Renal cortex interstitium (tissue), 11 donors: Measurements from ENCODE around the gene IL22RA2. TPM values are rescaled to one million over a fixed set of nuclear protein-coding genes. Genes with fewer than 3 reads are reported as not detected.

Experiments
- DNase-seq, 11 donors: peaks; one replicate each; pipeline ENCODE4 v3.0.0-alpha.2; 2013; ENCODE audit warnings: low read depth in 9 of 11, low spot score in 4 of 11; ENCODE audit errors: extremely low read depth in 1 of 11
- polyA plus RNA-seq, 3 donors: library from polyadenylated mRNA; unstranded; fragments of 120-200 nt; gene quantifications; one replicate each; pipeline ENCODE4 v1.2.1, GENCODE V29; 2013; ENCODE audit not compliant: insufficient read length in 3 of 3

The IL22RA2 gene
- polyA plus RNA-seq, 3 donors = not detected

DNA sequence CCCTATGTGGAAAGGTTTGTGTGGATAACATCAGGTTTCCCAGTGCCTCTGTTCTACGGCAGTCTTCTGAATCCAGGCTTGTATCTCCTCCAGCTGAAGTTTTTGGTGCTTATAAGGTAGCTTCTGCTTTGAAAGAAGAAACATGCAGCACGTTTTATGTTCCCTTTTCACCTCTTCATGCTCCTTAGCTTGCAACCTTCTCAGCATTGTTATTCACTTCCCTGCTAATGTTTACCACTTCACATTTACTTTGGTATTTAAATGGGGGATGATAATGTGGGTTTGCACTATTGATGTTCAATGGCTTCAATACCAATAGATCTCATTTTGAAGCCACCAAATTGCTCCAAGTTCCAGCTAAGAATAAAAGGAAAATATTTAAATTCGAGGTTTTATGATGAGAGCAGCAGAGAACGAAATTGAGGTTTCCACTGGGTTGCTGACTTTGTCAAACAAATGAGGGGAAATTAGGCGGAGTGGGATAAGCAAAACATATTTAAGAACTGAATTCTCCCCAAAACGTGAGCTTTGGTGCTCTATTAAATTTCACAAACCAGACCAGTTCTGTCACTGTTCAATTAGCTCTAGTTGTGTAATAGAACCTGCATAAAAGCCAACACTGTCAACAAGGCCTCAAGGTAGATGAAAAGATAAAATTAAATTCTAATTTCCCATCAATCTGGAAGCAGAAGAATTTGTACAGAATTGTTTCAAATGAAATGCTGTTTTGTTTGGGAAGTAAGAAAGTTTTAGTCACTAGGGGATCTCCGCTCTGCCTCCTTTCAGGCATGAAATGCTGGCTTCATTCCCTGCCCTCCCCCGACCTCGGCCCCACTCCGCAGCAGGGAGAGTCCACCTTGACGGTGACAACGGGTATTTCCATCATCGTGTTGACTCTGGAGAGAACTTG is 1.4 kb downstream of the IL22RA2 start:
- DNase-seq = no peak

DNA sequence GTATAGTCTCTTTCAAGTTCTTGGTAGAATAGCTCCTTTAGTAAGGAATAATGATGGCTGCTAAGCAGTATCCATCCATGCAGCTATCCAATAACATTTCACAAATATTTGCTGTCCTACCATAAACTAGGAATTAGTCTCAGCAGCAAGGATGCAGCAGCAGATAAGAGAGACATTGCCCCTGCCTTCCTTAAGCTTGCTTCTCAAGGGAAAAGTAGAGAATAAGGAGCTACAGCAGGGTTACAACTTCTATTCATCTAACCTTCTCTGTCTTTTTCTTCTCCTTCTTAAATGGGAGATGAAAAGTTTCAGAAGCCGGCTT is 2.4 kb downstream of the IL22RA2 start:
- no peak for DNase-seq

DNA sequence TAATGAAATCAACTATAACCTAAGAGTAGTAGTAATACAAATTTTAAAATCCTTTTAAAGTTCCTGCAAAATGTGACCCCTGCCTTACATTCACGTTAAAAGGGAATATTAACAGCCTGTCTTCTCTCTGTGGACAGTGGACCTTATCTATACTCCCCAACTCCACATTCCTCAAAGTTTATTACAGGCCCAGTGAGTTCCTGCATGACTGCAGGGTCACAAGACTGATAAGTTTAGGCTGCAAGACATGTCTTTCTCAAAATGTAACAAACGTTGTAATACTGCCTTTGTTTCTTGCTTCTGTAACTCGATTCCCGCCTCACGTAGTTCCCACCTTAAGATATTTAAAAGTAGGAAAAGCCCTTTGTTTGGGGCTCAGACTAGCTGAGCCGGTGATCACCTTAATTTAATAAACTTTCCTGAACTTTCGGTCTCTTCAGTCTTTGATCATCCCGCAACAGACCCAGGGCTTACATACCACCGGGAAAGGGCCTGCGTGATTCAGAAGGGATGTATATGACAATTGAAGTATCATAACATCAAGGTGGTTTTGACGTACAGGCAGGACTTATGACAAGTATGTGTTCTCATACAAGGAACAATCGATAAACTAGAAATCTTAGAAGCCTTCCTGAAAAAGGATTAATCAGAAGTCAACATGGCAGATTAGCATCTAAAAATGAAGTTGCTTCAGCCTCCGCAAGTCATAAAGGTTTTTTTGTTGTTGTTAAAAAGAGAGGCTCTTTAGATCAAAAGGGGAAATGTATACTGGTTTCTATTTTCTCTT is 3.0 kb downstream of the IL22RA2 start:
- no peak for DNase-seq

GRCh38 chr6:137167702-137168377 is 5.6 kb downstream of the IL22RA2 start:
- DNase-seq = no peak

GRCh38 chr6:137166247-137167098 is 7.0 kb downstream of the IL22RA2 start:
- no peak for DNase-seq

- no peak for DNase-seq
Measured at GRCh38 chr6:137165375-137166246, 7.8 kb downstream of the IL22RA2 start.

DNA sequence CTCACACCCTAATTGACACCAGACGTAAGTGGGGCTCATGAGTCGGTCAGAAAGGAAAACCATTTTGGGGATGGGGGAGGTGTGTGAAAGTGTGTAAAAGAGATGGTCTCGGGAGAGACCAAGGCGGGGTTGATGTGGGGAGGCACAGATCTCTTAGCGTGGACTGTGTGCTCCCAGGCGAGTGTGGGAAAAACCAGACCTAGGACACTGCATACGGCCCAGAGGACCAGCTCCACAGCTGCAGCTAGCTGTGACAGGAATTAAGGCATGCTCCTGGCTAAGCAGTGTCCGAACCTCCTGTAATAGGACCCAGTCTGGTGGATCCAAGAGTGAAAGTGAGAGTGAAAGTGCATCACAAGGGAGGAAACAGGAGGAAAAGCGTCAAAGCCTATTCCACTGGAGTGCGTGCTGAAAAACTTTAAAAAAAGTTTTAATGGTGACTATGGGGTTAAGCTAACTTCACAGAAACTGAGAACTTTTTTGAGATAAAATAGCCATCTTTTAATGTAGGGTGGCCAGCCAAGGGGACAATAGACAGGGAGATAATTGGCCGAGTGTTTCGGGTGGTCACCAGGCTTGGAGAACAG is 9.6 kb downstream of the IL22RA2 start:
- no peak for DNase-seq

DNA sequence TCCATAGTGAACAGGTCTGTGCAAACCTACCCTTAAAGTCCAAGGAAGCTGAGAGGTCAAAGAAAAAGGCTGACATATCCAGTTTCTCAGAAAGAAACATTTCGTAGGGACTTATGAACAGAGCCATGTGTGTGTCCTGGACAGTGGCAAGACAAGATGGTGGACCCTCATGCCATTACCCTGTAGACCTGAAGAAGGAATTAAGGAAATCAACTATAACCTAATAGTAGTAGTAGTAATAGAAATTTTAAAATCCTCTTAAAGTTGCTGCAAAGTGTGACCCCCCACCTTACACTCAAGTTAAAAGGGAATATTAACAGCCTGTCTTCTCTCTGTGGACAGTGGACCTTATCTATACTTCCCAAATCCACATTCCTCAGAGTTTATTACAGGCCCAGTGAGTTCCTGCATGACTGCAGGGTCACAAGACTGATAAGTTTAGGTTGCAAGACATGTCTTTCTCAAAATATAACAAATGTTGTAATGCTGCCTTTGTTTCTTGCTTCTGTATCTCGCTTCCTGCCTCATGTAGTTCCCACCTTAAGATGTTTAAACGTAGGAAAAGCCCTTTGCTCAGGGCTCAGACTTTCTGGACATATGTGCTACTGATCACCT is 10.6 kb downstream of the IL22RA2 start:
- no peak for DNase-seq

DNA sequence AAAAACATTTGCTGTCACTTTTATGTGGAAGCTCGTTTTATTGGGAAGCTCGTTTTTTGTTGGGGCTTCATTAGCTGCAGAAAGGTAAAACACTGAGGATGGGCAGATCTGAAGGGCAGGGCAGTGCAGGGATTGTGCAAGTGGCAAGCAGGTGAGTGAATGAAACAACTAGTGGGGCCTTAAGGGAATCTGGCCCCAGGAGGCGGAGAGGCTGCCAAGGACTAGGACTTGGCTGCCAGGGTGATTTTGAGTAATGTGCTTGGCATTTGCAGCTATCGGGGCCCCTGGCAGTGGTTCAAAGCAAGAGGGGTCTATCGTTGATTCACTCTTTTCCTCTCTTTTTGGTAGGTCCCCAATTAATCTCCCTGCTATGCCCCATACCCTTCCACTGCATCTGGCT is 11.5 kb downstream of the IL22RA2 start:
- no peak for DNase-seq

DNA sequence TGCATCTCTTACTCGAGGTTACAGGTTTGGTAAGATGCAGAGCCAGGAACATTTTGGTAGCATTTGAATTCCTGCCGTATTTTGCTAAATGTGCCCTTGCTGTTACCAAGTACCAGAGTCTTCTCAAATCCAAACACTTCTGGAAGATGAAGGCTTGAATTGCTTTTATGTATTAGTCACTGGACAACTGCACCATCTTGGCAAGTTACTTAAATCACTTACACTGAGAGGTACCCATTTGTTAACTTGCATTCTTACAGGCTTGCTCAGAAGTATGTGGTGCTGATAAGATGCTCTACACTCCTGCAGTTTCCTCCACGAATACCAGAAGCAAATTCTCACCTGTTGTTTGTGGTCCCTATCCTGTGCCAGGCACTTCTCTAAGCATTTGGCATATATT is 12.7 kb downstream of the IL22RA2 start:
- no peak for DNase-seq

GRCh38 chr6:137159912-137160311 is 13.5 kb downstream of the IL22RA2 start:
- DNase-seq = no peak

GRCh38 chr6:137157601-137158000 is 15.8 kb downstream of the IL22RA2 start:
- DNase-seq = peak in 9 of 11 donors; percentile 2 to 24 (median 10)

- no peak for DNase-seq
Measured at GRCh38 chr6:137156650-137157049, 16.8 kb downstream of the IL22RA2 start.

DNA sequence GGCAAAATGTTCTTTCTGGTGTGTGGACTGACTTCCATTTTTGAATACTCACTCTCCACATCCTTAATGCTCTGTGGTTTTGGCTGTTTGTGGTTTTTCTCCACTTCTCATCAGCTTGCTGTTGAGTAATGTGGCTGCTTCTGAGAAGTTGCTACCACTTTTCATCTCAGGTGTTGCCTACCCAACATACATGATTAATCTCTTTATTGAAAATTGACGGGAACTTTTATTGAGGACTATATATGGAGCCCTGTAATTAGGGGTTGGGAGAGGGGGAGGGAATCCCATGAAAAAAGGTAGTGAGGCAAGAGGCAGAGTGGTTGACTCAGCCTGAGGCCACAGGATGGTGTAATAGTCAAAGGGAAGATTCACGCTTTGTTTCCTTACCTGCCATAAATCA is 17.6 kb downstream of the IL22RA2 start:
- no peak for DNase-seq

DNA sequence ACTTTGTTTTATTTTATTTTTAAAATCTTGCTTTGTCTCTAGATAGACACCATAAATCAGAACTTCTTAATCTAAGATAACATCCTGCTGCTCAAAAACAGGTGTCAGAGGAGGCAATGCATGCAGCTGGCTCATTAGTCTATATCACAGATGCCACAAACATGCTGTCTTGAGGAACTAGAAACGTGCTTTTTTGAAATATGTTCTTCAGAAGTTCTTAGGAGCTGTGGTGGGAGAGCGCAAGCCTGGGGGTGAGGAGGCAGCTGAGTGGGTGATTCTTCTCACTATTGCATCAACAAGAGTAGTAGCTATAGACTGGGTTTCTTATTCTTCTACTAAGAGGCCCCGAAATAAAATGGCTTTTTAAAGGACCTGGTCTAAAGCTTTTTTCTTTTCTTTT is 23.4 kb downstream of the IL22RA2 start:
- DNase-seq = no peak

- DNase-seq = no peak
Measured at GRCh38 chr6:137149035-137149393, 24.4 kb downstream of the IL22RA2 start.

DNA sequence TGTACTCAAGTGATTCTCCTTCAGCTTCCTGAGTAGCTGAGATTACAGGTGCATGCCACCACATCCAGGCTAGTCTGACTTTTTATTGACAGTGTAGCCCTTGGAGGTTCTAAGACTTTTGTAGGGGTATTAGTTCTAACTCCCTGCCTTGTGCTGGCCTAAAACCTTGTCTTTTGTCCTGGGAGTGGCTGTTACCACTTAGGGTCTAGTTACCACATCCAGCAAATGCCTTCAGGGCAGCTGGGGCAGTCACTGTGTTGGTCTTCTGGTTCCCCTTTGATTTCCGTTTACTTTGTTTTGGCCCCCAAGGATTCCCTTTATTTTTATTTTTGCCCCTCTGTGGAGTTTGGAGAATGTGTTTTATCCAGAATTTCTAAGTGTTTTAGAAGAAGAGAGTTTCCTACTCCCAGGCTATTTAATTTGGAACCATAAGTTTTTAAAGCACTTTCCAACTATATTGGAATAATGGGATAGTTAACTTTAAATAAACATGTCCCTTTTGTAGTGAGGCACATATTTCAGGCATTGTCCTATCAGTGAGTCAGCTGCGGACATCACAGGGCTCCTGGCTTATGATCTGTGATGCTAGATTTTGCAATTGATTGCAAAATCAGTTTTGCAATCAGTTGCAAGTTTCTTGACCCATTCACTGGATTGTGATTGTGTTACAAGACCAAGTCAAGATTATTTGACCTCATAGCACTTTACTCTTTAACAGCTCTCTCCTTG is 25.0 kb downstream of the IL22RA2 start:
- DNase-seq = no peak
